Esophagus muscularis mucosa (tissue), 4 donors: ENCODE measurements around the gene ATP4A. TPM values are rescaled to one million over a fixed set of nuclear protein-coding genes. Genes with fewer than 3 reads are reported as not detected.
"Not testable (repeated sequence)": the region's sequence is repeated elsewhere in the genome, so short reads cannot be mapped to it uniquely, and the experiment has no call there.

Source experiments
- DNase-seq: peaks from one replicate; pipeline ENCODE4 v3.0.0-alpha.2; 2017; ENCODE audit errors: extremely low spot score
- H3K27ac ChIP-seq, 4 donors: fragments of 200-600 bp; sonication (generic); replicated peaks in 1 of 4; 1 replicate in 3 of 4; 2 replicates in 1 of 4; pipeline ENCODE4 v1.5.1; 2016 to 2019; ENCODE audit warnings: mild to moderate bottlenecking in 1 of 4
- H3K27me3 ChIP-seq, 4 donors: fragments of 200-600 bp; sonication (generic); one replicate each; pipeline versions ENCODE4 v1.5.1 to v1.6.0; 2016 to 2019
- H3K36me3 ChIP-seq, 4 donors: fragments of 200-600 bp; sonication (generic); one replicate each; pipeline ENCODE4 v1.5.1; 2016 to 2019
- H3K4me1 ChIP-seq, 4 donors: fragments of 200-600 bp; sonication (generic); one replicate each; pipeline ENCODE4 v1.5.1; 2016 to 2019
- H3K4me3 ChIP-seq, 4 donors: fragments of 200-600 bp; sonication (generic); 1 replicate in 2 of 4; 2 replicates in 2 of 4; pipeline ENCODE4 v1.5.1; 2016 to 2019; ENCODE audit warnings: mild to moderate bottlenecking in 4 of 4, moderate library complexity in 1 of 4
- H3K9me3 ChIP-seq, 4 donors: fragments of 200-600 bp; sonication (generic); 1 replicate in 3 of 4; 2 replicates in 1 of 4; pipeline ENCODE4 v1.5.1; 2016 to 2019
- CTCF ChIP-seq, 3 experiments: fragments of 200-600 bp in 2 of 3; fragments of 450-650 bp in 1 of 3; sonication (generic) in 2 of 3; IDR thresholded peaks; one replicate each; pipeline ENCODE4 v1.5.1; 2017 to 2019; ENCODE audit warnings: antibody characterized with exemption in 3 of 3, mild to moderate bottlenecking in 2 of 3, moderate library complexity in 1 of 3
- EP300 ChIP-seq: sonication (generic); formaldehyde crosslinking; IDR thresholded peaks from one replicate; pipeline ENCODE4 v1.6.1; 2017; ENCODE audit warnings: antibody characterized with exemption
- POLR2A ChIP-seq: fragments of 450-650 bp; IDR thresholded peaks from one replicate; pipeline ENCODE4 v1.6.1; 2017; ENCODE audit warnings: antibody characterized with exemption, moderate library complexity, mild to moderate bottlenecking, low read depth
- POLR2AphosphoS5 ChIP-seq, 2 donors: sonication (generic); formaldehyde crosslinking; IDR thresholded peaks; one replicate each; pipeline ENCODE4 v1.6.1; 2017; ENCODE audit warnings: antibody characterized with exemption in 2 of 2
- WGBS: methylation state at CpG from one replicate; pipeline ENCODE4 v1.1.5; 2018; 5-methylcytosine and 5-hydroxymethylcytosine counted together
- intact Hi-C: fragments of 100-400 bp; cut with DNase I; formaldehyde crosslinking; loops from one replicate; pipeline ENCODE4 v1.15.1; 2023
- total RNA-seq, 4 donors: library from RNA; depleted of rRNA; stranded (reverse); fragments of >200 nt; gene quantifications; one replicate each; pipeline versions ENCODE4 v1.1.0 to v1.2.1, GENCODE V29; 2016

The ATP4A gene
- total RNA-seq, 4 donors from 2014 or later, result not detected

GRCh38 chr19:35607661-35608060, 44.2 kb upstream of the ATP4A start:
- DNase-seq, result no peak
- Histone ChIP-seq H3K27me3 (peaks cover 0 to 4% (median 2%) of the 10 kb centered on the region in 4 donors), H3K4me1 (peaks cover 4 to 10% (median 6%) of the 10 kb centered on the region in 4 donors), H3K9me3 (peaks cover 0 to 9% (median 3%) of the 10 kb centered on the region in 4 donors), H3K4me3 (no peak overlapping the region), H3K27ac (no peak overlapping the region), H3K36me3 (no peaks in the 10 kb centered on the region)
- intact Hi-C loops, result no loop called here
- WGBS, result 79% methylated on average over 3 of the region's 3 CpGs
- TF ChIP-seq EP300 (no peak), POLR2A (no peak), CTCF (IDR thresholded peaks at IDR 0.05) (no peak), POLR2AphosphoS5 (IDR thresholded peaks at IDR 0.05) (no peak)

GRCh38 chr19:35607170-35607569, 43.7 kb upstream of the ATP4A start:
- H3K4me1 ChIP-seq, H3K4me3 ChIP-seq, H3K36me3 ChIP-seq, intact Hi-C loops, H3K9me3 ChIP-seq, H3K27me3 ChIP-seq, H3K27ac ChIP-seq, DNase-seq: not testable (repeated sequence)
- WGBS, result 92% methylated on average over 8 of the region's 8 CpGs

GRCh38 chr19:35604436-35604835, 41.0 kb upstream of the ATP4A start:
- H3K27ac ChIP-seq, H3K9me3 ChIP-seq, H3K4me3 ChIP-seq, intact Hi-C loops, DNase-seq, H3K4me1 ChIP-seq, H3K36me3 ChIP-seq: not testable (repeated sequence)
- 83% methylated on average over 4 of the region's 4 CpGs for WGBS
- H3K27me3 ChIP-seq, result peaks cover 0 to 22% (median 0%) of the 10 kb centered on the region in 4 donors

- intact Hi-C loops, result no loop called here
- no peak overlapping the region for H3K4me3 ChIP-seq
- no peak for DNase-seq
- TF ChIP-seq POLR2A (no peak), EP300 (no peak), POLR2AphosphoS5 (IDR thresholded peaks at IDR 0.05) (no peak), CTCF (IDR thresholded peaks at IDR 0.05) (no peak)
- no peaks in the 10 kb centered on the region for H3K36me3 ChIP-seq
- peaks cover 0 to 28% (median 0%) of the 10 kb centered on the region in 4 donors for H3K27me3 ChIP-seq
- WGBS, result 62% methylated on average over 2 of the region's 3 CpGs
- no peaks in the 10 kb centered on the region for H3K4me1 ChIP-seq
- H3K9me3 ChIP-seq, result no peaks in the 10 kb centered on the region
- H3K27ac ChIP-seq, result no peak overlapping the region
Measured at GRCh38 chr19:35601971-35602370, 38.5 kb upstream of the ATP4A start.

GRCh38 chr19:35596366-35596999, 33.0 kb upstream of the ATP4A start:
- H3K27me3 ChIP-seq, result peaks cover 0 to 55% (median 0%) of the 10 kb centered on the region in 4 donors
- no peak for DNase-seq
- no peaks in the 10 kb centered on the region for H3K9me3 ChIP-seq
- no peak overlapping the region for H3K4me3 ChIP-seq
- H3K27ac ChIP-seq, result no peak overlapping the region
- 66% methylated on average over 4 of the region's 4 CpGs for WGBS
- H3K4me1 ChIP-seq, result no peaks in the 10 kb centered on the region
- TF ChIP-seq POLR2AphosphoS5 (IDR thresholded peaks at IDR 0.05), result no peak
- TF ChIP-seq POLR2A, result no peak
- no peak for TF ChIP-seq CTCF (IDR thresholded peaks at IDR 0.05)
- no peak for TF ChIP-seq EP300
- H3K36me3 ChIP-seq, result no peaks in the 10 kb centered on the region
- intact Hi-C loops, result no loop called here

GRCh38 chr19:35595928-35596327, 32.5 kb upstream of the ATP4A start:
- no peak overlapping the region for H3K4me3 ChIP-seq
- no peak overlapping the region for H3K27ac ChIP-seq
- 100% methylated on average over 1 of the region's 1 CpG for WGBS
- H3K27me3 ChIP-seq, result peaks cover 0 to 52% (median 0%) of the 10 kb centered on the region in 4 donors
- no peaks in the 10 kb centered on the region for H3K4me1 ChIP-seq
- H3K9me3 ChIP-seq, result no peaks in the 10 kb centered on the region
- intact Hi-C loops, result no loop called here
- no peaks in the 10 kb centered on the region for H3K36me3 ChIP-seq
- no peak for DNase-seq
- TF ChIP-seq EP300, result no peak
- no peak for TF ChIP-seq POLR2A
- TF ChIP-seq CTCF (IDR thresholded peaks at IDR 0.05), result no peak
- no peak for TF ChIP-seq POLR2AphosphoS5 (IDR thresholded peaks at IDR 0.05)

- H3K9me3 ChIP-seq, intact Hi-C loops, H3K36me3 ChIP-seq, H3K27ac ChIP-seq, H3K4me3 ChIP-seq, H3K4me1 ChIP-seq, DNase-seq: not testable (repeated sequence)
- peaks cover 0 to 46% (median 0%) of the 10 kb centered on the region in 4 donors for H3K27me3 ChIP-seq
- 74% methylated on average over 3 of the region's 3 CpGs for WGBS
Measured at GRCh38 chr19:35595026-35595425, 31.6 kb upstream of the ATP4A start.
